Karpas-422 (cell line): Measurements from ENCODE around the gene TEC. TPM values are rescaled to one million over a fixed set of nuclear protein-coding genes. Genes with fewer than 3 reads are reported as not detected.
"Not testable (repeated sequence)": the region's sequence is repeated elsewhere in the genome, so short reads cannot be mapped to it uniquely, and the experiment has no call there.

Experiments used
- DNase-seq: peaks from one replicate; pipeline ENCODE4 v3.0.0-alpha.2; 2015
- H2AFZ ChIP-seq: fragments of 200-600 bp; sonication (generic); 2 replicates; pipeline ENCODE4 v1.6.1; 2014; ENCODE audit warnings: antibody characterized with exemption, low read length, mixed read lengths
- H3K27ac ChIP-seq: fragments of 200-600 bp; sonication (generic); 2 replicates; pipeline ENCODE4 v1.5.1; 2014; ENCODE audit warnings: mild to moderate bottlenecking, low read length, moderate library complexity
- H3K27me3 ChIP-seq: fragments of 200-600 bp; sonication (generic); 2 replicates; pipeline ENCODE4 v1.6.1; 2014; ENCODE audit warnings: low read length, mixed read lengths
- H3K36me3 ChIP-seq: fragments of 200-600 bp; sonication (generic); 2 replicates; pipeline ENCODE4 v1.6.1; 2014; ENCODE audit warnings: low read length, mixed read lengths; ENCODE audit not compliant: insufficient read depth
- H3K4me1 ChIP-seq: fragments of 200-600 bp; sonication (generic); 2 replicates; pipeline ENCODE4 v1.6.1; 2014; ENCODE audit warnings: mild to moderate bottlenecking, low read length, mixed read lengths
- H3K4me2 ChIP-seq: fragments of 200-600 bp; sonication (generic); 2 replicates; pipeline ENCODE4 v1.6.1; 2014; ENCODE audit warnings: low read length, low read depth, mild to moderate bottlenecking; ENCODE audit not compliant: poor library complexity, severe bottlenecking
- H3K4me3 ChIP-seq: fragments of 200-600 bp; sonication (generic); 2 replicates; pipeline ENCODE4 v1.5.1; 2014; ENCODE audit warnings: mild to moderate bottlenecking, antibody characterized with exemption, low read length, mixed read lengths
- H3K79me2 ChIP-seq: fragments of 200-600 bp; sonication (generic); 2 replicates; pipeline ENCODE4 v1.6.1; 2014; ENCODE audit warnings: mild to moderate bottlenecking, low read length, mixed read lengths
- H3K9ac ChIP-seq: fragments of 200-600 bp; sonication (generic); 2 replicates; pipeline ENCODE4 v1.6.0; 2014; ENCODE audit warnings: low read length
- H3K9me2 ChIP-seq: fragments of 200-600 bp; sonication (generic), shearing (Covaris generic); replicated peaks from 2 replicates; pipeline ENCODE4 v1.6.0; 2014; ENCODE audit warnings: mild to moderate bottlenecking, low read length, moderate library complexity; ENCODE audit not compliant: insufficient read depth
- H3K9me3 ChIP-seq: fragments of 300-700, 200-600 bp; sonication (generic); 2 replicates; pipeline ENCODE4 v1.6.1; 2014; ENCODE audit warnings: low read length, mixed read lengths
- H4K20me1 ChIP-seq: fragments of 200-600 bp; sonication (generic); 2 replicates; pipeline ENCODE4 v1.6.1; 2014; ENCODE audit warnings: mild to moderate bottlenecking, antibody characterized with exemption, low read length, low read depth; ENCODE audit not compliant: insufficient read depth
- total RNA-seq: library from RNA; depleted of rRNA; stranded (reverse); fragments of >200 nt; shearing (Covaris generic); gene quantifications from 2 replicates; pipeline ENCODE4 v1.2.3, GENCODE V29; 2014; ENCODE audit warnings: low replicate concordance

TEC gene
- total RNA-seq, 1 experiment from 2014 or later = 0.45 TPM

DNA sequence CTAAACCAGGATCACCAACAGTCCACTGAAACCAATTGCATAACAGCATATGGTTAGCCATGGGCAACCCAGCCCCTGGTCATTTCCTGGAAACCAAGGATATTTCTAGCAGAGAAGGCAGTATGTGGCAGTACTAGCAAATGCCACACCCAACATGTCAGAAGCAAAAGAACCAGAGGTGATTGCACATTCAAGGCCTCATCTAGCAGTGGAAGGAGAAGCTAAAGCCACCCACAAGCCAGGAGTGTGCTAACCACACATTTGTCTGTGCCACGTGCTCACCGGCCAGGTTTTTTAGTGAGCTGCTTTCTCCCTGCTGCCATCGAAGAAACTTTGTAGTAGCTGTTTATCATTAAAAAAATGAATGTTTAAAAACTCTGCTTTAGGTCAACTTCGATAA lies 42.0 kb downstream of the TEC start:
- H3K36me3 ChIP-seq = no peaks in the 10 kb centered on the region
- H3K9me2 ChIP-seq = no peaks in the 10 kb centered on the region
- H3K79me2 ChIP-seq = no peaks in the 10 kb centered on the region
- H2AFZ ChIP-seq = no peak overlapping the region
- H3K9me3 ChIP-seq = no peaks in the 10 kb centered on the region
- H3K9ac ChIP-seq = no peak overlapping the region
- H3K4me3 ChIP-seq = no peak overlapping the region
- H3K27ac ChIP-seq = no peak overlapping the region
- H3K4me1 ChIP-seq = no peaks in the 10 kb centered on the region
- H3K4me2 ChIP-seq = no peak overlapping the region
- no peaks in the 10 kb centered on the region for H3K27me3 ChIP-seq
- no peaks in the 10 kb centered on the region for H4K20me1 ChIP-seq
- DNase-seq = no peak

DNA sequence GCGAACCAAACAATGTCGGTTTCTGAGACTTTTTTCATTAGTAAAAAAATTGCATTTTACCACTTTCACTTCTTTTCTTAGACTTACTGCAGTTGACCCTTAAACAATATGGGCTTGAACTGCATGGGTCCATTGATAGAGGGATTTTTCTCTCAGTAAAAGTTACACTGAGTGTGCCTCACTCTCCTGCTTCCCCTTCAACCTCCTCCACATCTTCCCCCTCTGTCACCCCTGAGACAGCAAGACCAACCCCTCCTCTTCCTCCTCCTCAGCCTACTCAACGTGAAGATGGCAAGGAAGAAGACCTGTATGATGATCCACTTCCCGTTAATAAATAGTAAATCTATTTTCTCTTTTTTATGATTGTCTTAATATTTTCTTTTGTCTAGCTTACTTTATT lies 43.4 kb downstream of the TEC start:
- no peak for DNase-seq
- Histone ChIP-seq H3K9me2 (no peaks in the 10 kb centered on the region), H3K79me2 (no peaks in the 10 kb centered on the region), H3K27ac (no peak overlapping the region), H3K9ac (no peak overlapping the region), H3K9me3 (no peaks in the 10 kb centered on the region), H3K4me1 (no peaks in the 10 kb centered on the region), H3K4me2 (no peak overlapping the region), H2AFZ (no peak overlapping the region), H3K4me3 (no peak overlapping the region), H3K36me3 (no peaks in the 10 kb centered on the region), H3K27me3 (no peaks in the 10 kb centered on the region), H4K20me1 (no peaks in the 10 kb centered on the region)

DNA sequence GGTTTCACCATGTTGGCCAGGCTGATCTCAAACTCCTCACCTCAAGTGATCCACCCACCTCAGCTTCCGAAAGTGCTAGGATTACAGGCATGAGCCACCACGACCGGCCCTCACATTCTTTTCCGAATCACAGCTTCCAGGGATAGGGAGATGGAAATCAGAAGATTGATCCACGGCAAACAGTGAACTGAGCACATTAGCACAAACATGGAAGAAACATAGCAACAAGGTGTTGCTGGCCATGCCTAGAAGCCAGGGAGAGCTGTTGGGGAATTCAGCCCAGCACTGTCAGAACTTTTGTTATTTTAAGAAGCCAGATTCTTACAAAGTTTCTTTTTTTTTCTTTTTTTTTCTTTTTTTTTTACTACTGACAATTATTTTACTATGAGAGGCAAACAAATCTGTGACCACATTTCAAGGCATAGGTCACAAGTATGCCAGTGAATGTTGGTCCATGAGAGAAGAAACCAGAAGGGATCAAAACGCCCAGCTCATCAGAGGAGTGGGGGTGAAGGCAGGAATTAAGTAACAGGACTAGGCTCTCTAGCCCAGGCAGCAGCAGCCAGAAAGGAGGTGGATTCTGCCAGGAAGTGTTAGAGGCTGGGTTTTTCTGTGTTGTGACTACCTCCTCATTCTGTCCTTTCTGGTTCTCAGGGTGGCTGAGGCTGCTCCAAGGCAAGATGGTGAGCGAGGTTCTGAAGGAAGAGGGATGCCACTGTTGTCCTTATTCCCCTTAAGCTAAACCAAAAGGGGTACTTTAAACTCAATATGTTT lies 44.1 kb downstream of the TEC start:
- Histone ChIP-seq H2AFZ (no peak overlapping the region), H3K79me2 (no peaks in the 10 kb centered on the region), H3K36me3 (no peaks in the 10 kb centered on the region)

DNA sequence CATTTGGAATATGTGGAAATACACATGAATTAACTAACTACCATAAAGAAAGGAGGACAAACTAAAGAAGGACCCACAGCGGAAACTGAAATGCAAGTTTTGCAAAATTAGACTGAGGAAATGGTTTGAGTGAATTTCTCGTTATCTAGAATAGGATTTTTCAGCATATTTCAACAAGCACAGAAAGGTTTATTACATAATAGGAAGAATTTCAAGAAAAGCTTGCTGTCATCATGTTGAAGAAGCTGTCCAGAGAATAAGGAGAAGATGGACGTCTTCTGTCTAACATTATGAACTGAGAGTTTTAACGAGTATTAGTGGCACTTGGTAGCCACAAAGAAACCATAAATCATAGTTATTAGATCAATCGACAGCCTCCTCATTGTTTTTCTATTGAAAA lies 45.0 kb downstream of the TEC start:
- no peak overlapping the region for H2AFZ ChIP-seq
- no peak overlapping the region for H3K9ac ChIP-seq
- no peak for DNase-seq
- H3K4me3 ChIP-seq = no peak overlapping the region
- no peaks in the 10 kb centered on the region for H3K4me1 ChIP-seq
- no peaks in the 10 kb centered on the region for H3K36me3 ChIP-seq
- no peak overlapping the region for H3K27ac ChIP-seq
- H3K79me2 ChIP-seq = no peaks in the 10 kb centered on the region
- H4K20me1 ChIP-seq = no peaks in the 10 kb centered on the region
- H3K9me2 ChIP-seq = no peaks in the 10 kb centered on the region
- H3K27me3 ChIP-seq = no peaks in the 10 kb centered on the region
- no peak overlapping the region for H3K4me2 ChIP-seq
- no peaks in the 10 kb centered on the region for H3K9me3 ChIP-seq

More for the DNA sequence above, 44.1 kb downstream of the TEC start:
- H3K4me3 ChIP-seq = no peak overlapping the region
- no peaks in the 10 kb centered on the region for H3K9me2 ChIP-seq
- H3K9ac ChIP-seq = no peak overlapping the region
- no peaks in the 10 kb centered on the region for H4K20me1 ChIP-seq
- H3K27ac ChIP-seq = no peak overlapping the region
- DNase-seq = no peak
- no peaks in the 10 kb centered on the region for H3K4me1 ChIP-seq
- no peaks in the 10 kb centered on the region for H3K9me3 ChIP-seq
- no peak overlapping the region for H3K4me2 ChIP-seq
- no peaks in the 10 kb centered on the region for H3K27me3 ChIP-seq

GRCh38 chr4:48223633-48224295 lies 45.9 kb downstream of the TEC start:
- Histone ChIP-seq H3K4me2 (no peak overlapping the region), H3K9me3 (no peaks in the 10 kb centered on the region), H3K9ac (no peak overlapping the region), H3K36me3 (no peaks in the 10 kb centered on the region), H3K27ac (no peak overlapping the region), H2AFZ (no peak overlapping the region), H3K4me1 (no peaks in the 10 kb centered on the region), H3K79me2 (no peaks in the 10 kb centered on the region), H3K27me3 (no peaks in the 10 kb centered on the region), H3K9me2 (no peaks in the 10 kb centered on the region), H4K20me1 (no peaks in the 10 kb centered on the region), H3K4me3 (no peak overlapping the region)
- no peak for DNase-seq

DNA sequence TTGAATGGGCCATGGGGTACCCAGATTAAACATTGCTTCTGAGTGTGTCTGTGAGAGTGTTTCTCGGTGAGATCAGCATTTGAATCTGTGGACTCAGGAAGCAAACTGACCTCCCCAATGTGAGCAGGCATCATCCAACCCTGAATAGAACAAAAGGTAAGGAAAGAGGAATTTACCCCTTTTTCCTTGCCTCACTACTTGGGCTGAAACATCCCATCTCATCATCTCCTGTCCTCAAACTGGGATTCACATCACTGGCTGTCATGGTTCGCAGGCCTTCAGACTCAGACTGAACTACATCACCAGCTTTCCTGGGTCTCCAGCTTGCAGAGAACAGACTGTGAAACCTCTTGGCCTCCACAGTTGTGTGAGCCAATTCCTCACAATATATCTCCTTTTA lies 47.1 kb downstream of the TEC start:
- Histone ChIP-seq H3K79me2 (no peaks in the 10 kb centered on the region), H3K9me3 (no peaks in the 10 kb centered on the region), H3K4me2 (no peak overlapping the region), H4K20me1 (no peaks in the 10 kb centered on the region), H3K9ac (no peak overlapping the region), H3K4me1 (no peaks in the 10 kb centered on the region), H3K4me3 (no peak overlapping the region), H3K9me2 (no peaks in the 10 kb centered on the region), H3K27ac (no peak overlapping the region), H2AFZ (no peak overlapping the region), H3K36me3 (no peaks in the 10 kb centered on the region), H3K27me3 (no peaks in the 10 kb centered on the region)
- no peak for DNase-seq

GRCh38 chr4:48219430-48219829 lies 50.2 kb downstream of the TEC start:
- H4K20me1 ChIP-seq, H3K9ac ChIP-seq, H3K4me3 ChIP-seq, H3K9me3 ChIP-seq, DNase-seq, H3K27me3 ChIP-seq, H2AFZ ChIP-seq, H3K4me1 ChIP-seq, H3K79me2 ChIP-seq, H3K4me2 ChIP-seq, H3K27ac ChIP-seq, H3K36me3 ChIP-seq, H3K9me2 ChIP-seq: not testable (repeated sequence)

- no peaks in the 10 kb centered on the region for H3K27me3 ChIP-seq
- no peak overlapping the region for H3K4me3 ChIP-seq
- H2AFZ ChIP-seq = no peak overlapping the region
- H3K9ac ChIP-seq = no peak overlapping the region
- H3K4me1 ChIP-seq = no peaks in the 10 kb centered on the region
- no peaks in the 10 kb centered on the region for H3K79me2 ChIP-seq
- H3K9me2 ChIP-seq = no peaks in the 10 kb centered on the region
- no peak overlapping the region for H3K27ac ChIP-seq
- H3K36me3 ChIP-seq = no peaks in the 10 kb centered on the region
- H3K4me2 ChIP-seq = no peak overlapping the region
- no peaks in the 10 kb centered on the region for H4K20me1 ChIP-seq
- no peaks in the 10 kb centered on the region for H3K9me3 ChIP-seq
- DNase-seq = no peak
These were observed 53.1 kb downstream of the TEC start for GRCh38 chr4:48216563-48216962.
